Left lung (tissue), 10 donors: ENCODE measurements around the gene PCNT. TPM values are rescaled to one million over a fixed set of nuclear protein-coding genes. Genes with fewer than 3 reads are reported as not detected.

Experiments
- ATAC-seq: fragments of 200-7000 bp; cut with Tn5 transposase; one replicate; pipeline ENCODE4 v1.9.1; 2020; ENCODE audit warnings: moderate library complexity
- DNase-seq, 4 donors: peaks; one replicate each; pipeline ENCODE4 v3.0.0-alpha.2; 2013 to 2020
- H3K27ac ChIP-seq, 2 donors: fragments of 200-600 bp; sonication (generic) in 1 of 2; one replicate each; pipeline versions ENCODE4 v1.5.0 to v1.8.0; 2020 to 2021
- H3K27me3 ChIP-seq, 2 donors: fragments of 200-600 bp; sonication (generic) in 1 of 2; one replicate each; pipeline versions ENCODE4 v1.5.0 to v1.8.0; 2020 to 2021
- H3K36me3 ChIP-seq, 2 donors: fragments of 200-600 bp; sonication (generic) in 1 of 2; one replicate each; pipeline versions ENCODE4 v1.5.0 to v1.8.0; 2020 to 2021
- H3K4me1 ChIP-seq, 2 donors: fragments of 200-600 bp; one replicate each; pipeline ENCODE4 v1.8.0; 2021
- H3K4me3 ChIP-seq, 2 donors: fragments of 200-600 bp; sonication (generic) in 1 of 2; one replicate each; pipeline versions ENCODE4 v1.5.0 to v1.8.0; 2020 to 2021; ENCODE audit warnings: mild to moderate bottlenecking in 1 of 2
- H3K9me3 ChIP-seq, 2 donors: fragments of 200-600 bp; sonication (generic) in 1 of 2; one replicate each; pipeline versions ENCODE4 v1.5.0 to v1.8.0; 2020 to 2021
- CTCF ChIP-seq, 2 donors: fragments of 200-600 bp; sonication (generic) in 1 of 2; IDR thresholded peaks; one replicate each; pipeline versions ENCODE4 v1.5.0 to v1.8.0; 2021; ENCODE audit warnings: antibody characterized with exemption in 2 of 2
- intact Hi-C, 2 donors: fragments of 100-400 bp; cut with DNase I; formaldehyde crosslinking; loops; one replicate each; pipeline versions ENCODE4 v1.11.2 to v1.14.2; 2022
- polyA plus RNA-seq, 6 donors: library from polyadenylated mRNA; unstranded; fragments of 120-200 nt; gene quantifications; one replicate each; pipeline ENCODE4 v1.2.1, GENCODE V29; 2013; ENCODE audit not compliant: insufficient read length in 6 of 6
- total RNA-seq, 2 donors: library from RNA; stranded (reverse); fragmentation: NEBNext Ultra II Directional; extraction: Animal tissue kit (Norgen Biotek cat#: 25700); gene quantifications; one replicate each; pipeline ENCODE4 v1.2.1, GENCODE V29; 2021
- donor health status: DM: no; HTN: yes; CAD: no.
- donor health status: DM: no; HTN: no; CAD: no.

The PCNT gene
- total and polyA plus RNA-seq, 8 donors = 25.7 to 35.4 (median 32.4) TPM

GRCh38 chr21:46439906-46440305 is 116.0 kb downstream of the PCNT start:
- intact Hi-C loops = no loop called here
- no peak for ATAC-seq
- Histone ChIP-seq H3K4me1 (no peaks in the 10 kb centered on the region), H3K36me3 (peaks cover 0 to 97% of the 10 kb centered on the region in 2 donors), H3K27ac (no peak overlapping the region), H3K4me3 (no peak overlapping the region), H3K27me3 (no peaks in the 10 kb centered on the region), H3K9me3 (no peaks in the 10 kb centered on the region)
- no peak for TF ChIP-seq CTCF (IDR thresholded peaks at IDR 0.05)
- no peak for DNase-seq

GRCh38 chr21:46441331-46441730 is 117.4 kb downstream of the PCNT start:
- DNase-seq = no peak
- Histone ChIP-seq H3K27me3 (no peaks in the 10 kb centered on the region), H3K36me3 (peaks cover 0 to 94% of the 10 kb centered on the region in 2 donors), H3K9me3 (no peaks in the 10 kb centered on the region), H3K4me1 (no peaks in the 10 kb centered on the region), H3K4me3 (no peak overlapping the region), H3K27ac (no peak overlapping the region)
- no peak for TF ChIP-seq CTCF (IDR thresholded peaks at IDR 0.05)
- intact Hi-C loops = no loop called here
- ATAC-seq = no peak

- no peak for ATAC-seq
- intact Hi-C loops = no loop called here
- H3K36me3 ChIP-seq = peaks cover 0 to 94% of the 10 kb centered on the region in 2 donors
Measured at GRCh38 chr21:46441961-46442498, 118.1 kb downstream of the PCNT start.

GRCh38 chr21:46442938-46443337 is 119.0 kb downstream of the PCNT start:
- H3K27me3 ChIP-seq = no peaks in the 10 kb centered on the region
- H3K4me3 ChIP-seq = no peak overlapping the region
- H3K9me3 ChIP-seq = no peaks in the 10 kb centered on the region
- DNase-seq (no peak), ATAC-seq (no peak)
- intact Hi-C loops = no loop called here
- TF ChIP-seq CTCF (IDR thresholded peaks at IDR 0.05) = no peak
- H3K4me1 ChIP-seq = no peaks in the 10 kb centered on the region
- H3K27ac ChIP-seq = no peak overlapping the region
- H3K36me3 ChIP-seq = peaks cover 0 to 85% of the 10 kb centered on the region in 2 donors

More at GRCh38 chr21:46441961-46442498, 118.1 kb downstream of the PCNT start:
- H3K9me3 ChIP-seq = no peaks in the 10 kb centered on the region
- H3K4me3 ChIP-seq = no peak overlapping the region
- H3K27me3 ChIP-seq = no peaks in the 10 kb centered on the region
- no peak for DNase-seq
- H3K4me1 ChIP-seq = no peaks in the 10 kb centered on the region
- TF ChIP-seq CTCF (IDR thresholded peaks at IDR 0.05) = no peak
- no peak overlapping the region for H3K27ac ChIP-seq

GRCh38 chr21:46443910-46444309 is 120.0 kb downstream of the PCNT start:
- Histone ChIP-seq H3K4me3 (no peak overlapping the region), H3K9me3 (peaks cover 0 to 6% of the 10 kb centered on the region in 2 donors), H3K27me3 (no peaks in the 10 kb centered on the region), H3K4me1 (no peaks in the 10 kb centered on the region), H3K36me3 (peaks cover 0 to 77% of the 10 kb centered on the region in 2 donors), H3K27ac (no peak overlapping the region)
- DNase-seq (no peak), ATAC-seq (peak; percentile 15)
- intact Hi-C loops = no loop called here
- TF ChIP-seq CTCF (IDR thresholded peaks at IDR 0.05) = no peak
